ENCODE measurements around the gene KPNA1. TPM values are rescaled to one million over a fixed set of nuclear protein-coding genes. Genes with fewer than 3 reads are reported as not detected.

KPNA1 gene
- total RNA-seq, 2 donors from 2014 or later = 20.2 to 28.7 TPM

GRCh38 chr3:122523317-122523716 is 8.6 kb upstream of the KPNA1 start:
- peaks cover 0 to 5% of the 10 kb centered on the region in 2 donors for H3K36me3 ChIP-seq (replicated peaks in 1 of 2; ENCODE audit: insufficient read depth in 1 of 2, low read depth in 2 of 2)
- no peaks in the 10 kb centered on the region for H3K27me3 ChIP-seq
- H3K4me3 ChIP-seq = no peak overlapping the region
- H3K9me3 ChIP-seq = no peaks in the 10 kb centered on the region
- DNase-seq (no peak), ATAC-seq (no peak)
- intact Hi-C loops (cut with DNase I) = no loop called here
- H3K27ac ChIP-seq = no peak overlapping the region
- no peak for TF ChIP-seq CTCF (IDR thresholded peaks at IDR 0.05)
- no peak for TF ChIP-seq POLR2A (IDR thresholded peaks at IDR 0.05)
- 93 to 98% methylated on average over 11 of the region's 11 CpGs for WGBS, 2 donors
- no peaks in the 10 kb centered on the region for H3K4me1 ChIP-seq

- TF ChIP-seq CTCF (IDR thresholded peaks at IDR 0.05) = no peak
- no peak for TF ChIP-seq POLR2A (IDR thresholded peaks at IDR 0.05)
- Histone ChIP-seq H3K4me1 (no peaks in the 10 kb centered on the region), H3K9me3 (no peaks in the 10 kb centered on the region), H3K27me3 (no peaks in the 10 kb centered on the region), H3K27ac (no peak overlapping the region), H3K36me3 (replicated peaks in 1 of 2; ENCODE audit: insufficient read depth in 1 of 2, low read depth in 2 of 2) (no peaks in the 10 kb centered on the region), H3K4me3 (no peak overlapping the region)
- ATAC-seq (no peak), DNase-seq (no peak)
- 83 to 88% methylated on average over 4 of the region's 4 CpGs for WGBS, 2 donors
- intact Hi-C loops (cut with DNase I) = no loop called here
Measured at GRCh38 chr3:122520861-122521260, 6.1 kb upstream of the KPNA1 start.

GRCh38 chr3:122519693-122520092 is 5.0 kb upstream of the KPNA1 start:
- Histone ChIP-seq H3K9me3 (no peaks in the 10 kb centered on the region), H3K4me1 (peaks cover 5% of the 10 kb centered on the region), H3K27me3 (no peaks in the 10 kb centered on the region), H3K27ac (no peak overlapping the region), H3K36me3 (replicated peaks in 1 of 2; ENCODE audit: insufficient read depth in 1 of 2, low read depth in 2 of 2) (no peaks in the 10 kb centered on the region), H3K4me3 (no peak overlapping the region)
- intact Hi-C loops (cut with DNase I) = no loop called here
- DNase-seq (no peak), ATAC-seq (no peak)
- no peak for TF ChIP-seq CTCF (IDR thresholded peaks at IDR 0.05)
- no peak for TF ChIP-seq POLR2A (IDR thresholded peaks at IDR 0.05)

- intact Hi-C loops (cut with DNase I) = no loop called here
Measured at GRCh38 chr3:122516846-122517360, 2.2 kb upstream of the KPNA1 start.

More at GRCh38 chr3:122516846-122517360, 2.2 kb upstream of the KPNA1 start:
- Histone ChIP-seq H3K9me3 (no peaks in the 10 kb centered on the region), H3K27me3 (no peaks in the 10 kb centered on the region), H3K4me3 (no peak overlapping the region), H3K27ac (no peak overlapping the region), H3K4me1 (peaks cover 23% of the 10 kb centered on the region), H3K36me3 (replicated peaks in 1 of 2; ENCODE audit: insufficient read depth in 1 of 2, low read depth in 2 of 2) (no peaks in the 10 kb centered on the region)
- no peak for TF ChIP-seq POLR2A (IDR thresholded peaks at IDR 0.05)
- TF ChIP-seq CTCF (IDR thresholded peaks at IDR 0.05) = no peak
- WGBS, 2 donors = 92 to 97% methylated on average over 6 of the region's 6 CpGs
- ATAC-seq = no peak
- no peak for DNase-seq
